M059J (cell line): ENCODE measurements around the gene CSF3R. TPM values are rescaled to one million over a fixed set of nuclear protein-coding genes. Genes with fewer than 3 reads are reported as not detected.

Experiments
- DNase-seq: peaks from one replicate; pipeline ENCODE4 v3.0.0-alpha.2; 2012; ENCODE audit warnings: low read depth
- total RNA-seq: library from RNA; depleted of rRNA; stranded (reverse); fragments of >200 nt; shearing (Covaris generic); gene quantifications from 2 replicates; pipeline ENCODE4 v1.2.3, GENCODE V29; 2014

Gene CSF3R
- total RNA-seq, 1 experiment from 2014 or later = not detected

DNA sequence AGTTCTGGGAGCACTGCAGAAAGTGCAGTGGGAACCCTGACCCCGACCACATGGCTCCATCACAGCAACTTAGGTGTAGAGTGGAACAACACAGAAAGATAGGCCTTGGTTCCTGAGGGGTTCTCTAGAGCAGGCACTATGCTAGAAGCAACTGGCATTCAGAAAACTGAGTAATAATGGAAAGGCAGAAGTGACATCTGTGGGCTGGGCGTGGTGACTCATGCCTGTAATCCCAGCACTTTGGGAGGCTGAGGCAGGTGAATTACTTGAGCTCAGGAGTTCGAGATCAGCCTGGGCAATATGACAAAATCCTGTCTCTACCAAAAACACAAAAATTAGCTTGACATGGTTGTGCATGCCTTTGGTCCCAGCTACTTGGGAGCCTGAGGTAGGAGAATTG lies 23.8 kb downstream of the CSF3R start:
- DNase-seq = peak; percentile 22

DNA sequence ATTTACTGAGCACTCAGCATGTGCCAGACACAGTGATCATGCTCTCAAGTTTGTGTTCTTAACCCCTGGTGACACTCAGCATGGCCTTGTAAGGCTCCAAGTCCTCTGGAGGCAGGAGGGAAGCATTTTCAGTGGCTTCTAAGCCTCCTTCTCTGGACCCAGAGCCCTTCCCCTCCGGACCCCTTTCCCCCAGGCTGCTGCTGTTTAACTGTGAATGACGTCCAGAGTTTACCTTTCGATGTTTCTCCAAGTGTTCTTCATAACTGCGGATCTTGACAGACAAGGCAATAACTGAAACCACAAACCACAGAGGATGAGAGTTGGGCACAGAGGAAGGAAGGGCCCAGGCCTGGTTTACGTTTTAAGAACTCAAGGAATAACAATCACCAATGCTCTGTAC lies 25.0 kb downstream of the CSF3R start:
- no peak for DNase-seq

DNA sequence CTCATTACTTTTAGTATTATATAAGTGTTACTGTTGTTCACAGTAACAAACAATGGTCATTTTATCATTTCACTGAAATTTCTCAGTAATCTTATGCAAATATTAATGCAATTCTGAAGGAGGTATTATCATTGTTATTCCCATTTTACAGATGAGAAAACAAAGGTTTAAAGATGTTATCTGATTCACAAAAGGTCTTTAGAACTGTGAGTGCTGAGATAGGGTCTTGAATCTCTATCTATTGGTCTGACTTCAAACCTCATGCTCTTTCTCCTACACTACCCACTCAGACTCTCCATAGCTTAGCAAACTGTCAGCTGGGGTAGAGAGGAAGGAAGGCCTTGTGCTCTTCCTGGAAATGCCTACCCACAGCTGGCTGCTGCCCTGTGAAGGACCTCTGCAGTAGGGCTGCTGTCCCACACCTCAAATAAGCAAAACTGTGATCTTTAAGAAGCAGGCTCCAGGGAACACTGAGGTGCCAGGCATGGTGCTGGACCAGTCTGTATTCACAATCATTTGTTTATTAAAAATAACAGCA lies 26.3 kb downstream of the CSF3R start:
- no peak for DNase-seq

DNA sequence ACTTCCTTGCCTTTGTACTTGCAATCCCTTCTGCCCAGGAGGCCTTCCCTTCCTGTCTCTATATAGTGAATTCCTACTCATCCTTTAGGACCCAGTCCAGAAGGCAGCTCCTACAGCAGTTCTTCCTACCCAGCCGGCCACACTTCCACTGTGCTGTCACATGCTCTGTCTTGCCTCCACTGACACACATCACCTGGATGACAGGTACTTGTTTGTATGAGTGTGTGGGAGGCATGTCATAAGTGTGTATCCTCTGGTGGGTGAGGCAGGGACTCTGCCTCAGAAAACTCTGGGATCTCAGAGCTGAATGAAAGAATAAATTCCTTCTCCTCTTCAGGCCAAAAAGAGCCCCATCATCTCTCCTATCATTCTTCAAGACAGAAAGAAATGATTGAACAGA lies 27.3 kb downstream of the CSF3R start:
- no peak for DNase-seq

DNA sequence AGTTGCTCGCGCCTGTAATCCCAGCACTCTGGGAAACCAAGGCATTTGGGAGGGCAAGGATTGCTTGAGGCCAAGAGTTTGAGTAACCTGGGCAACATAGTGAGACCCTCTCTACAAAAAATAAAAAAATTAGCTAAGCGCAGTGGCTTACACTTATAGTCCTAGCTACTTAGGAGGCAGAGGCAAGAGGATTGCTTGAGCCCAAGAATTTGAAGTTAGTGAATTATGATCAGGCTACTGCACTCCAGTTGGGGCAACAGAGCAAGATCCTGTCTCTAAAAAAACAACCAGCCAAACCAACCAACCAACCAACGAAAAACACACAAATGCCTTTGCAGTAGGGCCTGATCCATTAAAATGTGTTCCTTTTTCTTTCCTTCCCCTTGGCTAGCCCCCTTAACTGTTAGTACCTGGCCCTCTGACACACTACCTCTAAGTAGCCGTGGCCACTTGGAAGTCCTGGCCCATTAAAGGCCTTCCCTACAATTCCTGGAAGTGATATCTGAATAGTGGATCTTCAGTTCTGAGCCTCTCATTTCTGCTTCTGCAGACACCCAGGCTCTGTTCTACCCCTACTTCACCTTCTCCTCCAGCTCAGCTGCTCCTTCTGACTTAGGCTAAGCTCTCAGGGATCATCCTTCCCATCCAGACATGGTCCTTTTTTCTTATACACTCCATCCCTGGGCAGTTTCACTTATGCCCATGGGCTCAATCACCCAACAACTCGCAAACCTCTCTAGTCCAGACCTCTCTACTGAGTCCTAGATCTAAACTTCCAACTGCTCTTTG lies 28.9 kb downstream of the CSF3R start:
- no peak for DNase-seq

DNA sequence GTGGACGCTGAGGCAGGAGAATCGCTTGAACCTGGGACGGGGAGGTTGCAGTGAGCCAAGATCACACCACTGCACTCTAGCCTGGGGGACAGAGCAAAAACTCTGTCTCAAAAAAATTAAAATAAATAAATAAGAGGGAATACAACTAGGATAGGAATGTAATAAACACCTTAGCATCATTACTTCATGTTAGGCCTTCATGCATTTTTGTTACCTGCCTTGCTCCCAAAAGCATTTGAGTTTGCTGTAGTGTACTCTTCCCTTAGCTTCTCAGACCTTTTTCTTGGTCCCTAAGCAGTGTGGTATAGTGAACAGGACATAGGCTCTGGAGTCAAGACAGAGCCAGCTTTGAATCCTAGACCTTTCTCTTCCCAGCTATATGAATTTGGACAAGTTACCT lies 29.7 kb downstream of the CSF3R start:
- DNase-seq = no peak

DNA sequence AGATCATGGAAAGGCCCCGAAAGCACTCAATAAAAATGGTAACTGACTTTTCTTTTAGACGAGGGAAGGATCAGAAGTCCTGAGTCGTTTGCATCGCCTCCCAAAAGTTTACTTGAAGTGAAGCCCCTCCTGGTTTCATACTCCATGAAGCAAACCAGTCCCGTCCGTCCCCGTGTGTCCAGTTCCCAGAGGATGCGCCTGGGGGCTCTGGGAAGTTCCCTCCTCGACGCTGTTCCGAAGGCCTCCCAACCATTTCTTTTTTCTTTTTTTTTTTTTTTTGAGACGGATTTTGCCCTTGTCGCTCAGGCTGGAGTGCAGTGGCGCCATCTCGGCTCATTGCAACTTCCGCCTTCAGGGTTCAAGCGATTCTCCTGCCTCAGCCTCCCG lies 31.8 kb downstream of the CSF3R start:
- no peak for DNase-seq

DNA sequence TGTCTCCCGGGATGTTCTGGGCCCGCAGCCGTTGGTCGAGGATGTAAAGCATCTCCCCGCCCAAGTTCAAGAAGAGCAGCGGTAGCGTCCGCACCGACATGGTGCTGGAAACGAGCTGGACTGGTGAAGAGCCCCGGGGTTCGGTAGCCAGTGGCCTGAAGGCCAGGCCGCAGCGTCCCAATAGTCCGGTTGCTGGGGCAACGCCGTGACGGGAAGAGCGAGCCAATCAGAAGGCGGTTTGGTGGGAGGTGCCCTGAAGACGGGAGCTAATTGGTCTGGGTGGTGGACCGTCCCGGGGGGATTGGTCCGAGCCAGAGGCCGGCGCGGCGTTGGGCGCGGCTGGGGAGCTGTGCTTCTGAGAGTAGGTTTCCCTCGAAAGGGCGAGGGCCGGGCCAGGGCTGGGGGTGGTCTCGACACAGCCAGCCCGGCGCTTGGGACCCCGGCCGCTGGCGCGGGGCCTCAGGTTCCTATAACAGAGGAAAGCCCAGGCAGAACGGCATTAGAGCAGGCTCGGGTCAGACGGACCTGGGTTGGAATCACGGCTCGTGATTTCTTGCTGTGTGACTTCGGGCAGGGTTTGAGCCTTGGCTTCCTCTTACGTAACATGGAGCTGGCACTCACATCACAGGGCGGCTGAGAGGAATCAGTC lies 32.3 kb downstream of the CSF3R start, which contains the start of gene OSCP1:
OSCP1 (minus strand) TSS at position 182 of the 649 bp plus-strand sequence; CDS start at position 100, 82 bp downstream.
- peak; percentile 97 for DNase-seq

DNA sequence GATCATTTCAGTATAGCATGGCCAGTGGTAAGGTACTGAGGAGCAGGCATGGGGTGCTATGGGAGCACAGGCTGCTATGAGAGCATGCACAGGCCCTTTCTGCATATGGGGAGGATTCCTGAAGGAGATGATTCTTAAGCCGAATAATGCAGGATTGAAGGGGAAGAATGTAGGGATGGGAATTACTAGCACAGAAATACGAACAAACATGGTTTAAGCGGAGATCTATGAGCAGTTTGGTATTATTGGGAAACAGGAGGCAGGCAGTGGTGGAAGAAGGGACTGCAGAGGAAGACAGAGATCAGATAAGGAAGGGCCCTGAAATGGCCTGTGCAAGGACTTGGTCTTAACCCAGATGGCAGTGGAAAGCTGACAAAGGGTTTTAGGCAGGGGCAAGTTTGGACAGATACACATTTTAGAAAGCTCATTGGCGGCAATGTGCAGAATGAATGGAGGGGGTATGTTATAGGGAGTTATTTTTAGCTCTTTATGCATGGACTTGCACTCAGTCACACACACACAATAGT lies 34.1 kb downstream of the CSF3R start:
- no peak for DNase-seq

DNA sequence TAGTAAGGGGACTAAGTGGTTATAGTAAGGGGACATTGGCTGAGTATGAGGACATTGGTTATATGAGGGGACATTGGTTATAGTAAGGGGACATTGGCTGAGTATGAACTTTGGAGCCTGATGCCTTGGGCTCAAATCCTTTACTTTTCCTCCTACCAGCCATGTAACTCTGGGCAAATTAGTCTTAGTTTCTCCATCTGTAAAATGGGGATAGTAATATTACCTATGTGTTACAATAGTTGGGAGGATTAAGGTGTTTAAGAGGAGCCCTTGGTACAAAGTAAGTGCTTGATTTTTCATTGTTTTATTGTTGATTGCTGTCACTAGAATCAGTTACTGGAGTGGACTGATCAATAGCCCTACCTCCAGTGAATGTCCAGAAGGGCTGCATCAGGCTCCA lies 35.3 kb downstream of the CSF3R start:
- DNase-seq = no peak

DNA sequence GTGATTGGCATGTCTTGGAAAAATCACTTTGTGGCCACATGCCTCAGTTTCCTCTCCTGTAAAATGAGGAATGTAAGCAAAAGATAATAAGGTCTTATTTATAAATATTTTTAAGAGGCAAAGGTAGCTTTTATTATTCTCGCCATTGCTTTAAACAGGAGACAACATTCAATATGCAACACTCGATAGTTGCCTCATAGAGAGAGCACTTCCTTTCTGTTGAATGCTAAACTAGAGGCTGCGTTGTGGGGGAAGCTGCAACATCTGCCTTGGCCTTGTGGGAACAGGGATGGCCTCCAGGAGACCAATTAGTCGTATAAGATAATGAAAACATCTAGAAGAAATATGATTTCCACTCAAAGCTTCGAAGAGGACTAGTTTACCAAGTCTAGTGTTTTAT lies 36.0 kb downstream of the CSF3R start:
- no peak for DNase-seq

DNA sequence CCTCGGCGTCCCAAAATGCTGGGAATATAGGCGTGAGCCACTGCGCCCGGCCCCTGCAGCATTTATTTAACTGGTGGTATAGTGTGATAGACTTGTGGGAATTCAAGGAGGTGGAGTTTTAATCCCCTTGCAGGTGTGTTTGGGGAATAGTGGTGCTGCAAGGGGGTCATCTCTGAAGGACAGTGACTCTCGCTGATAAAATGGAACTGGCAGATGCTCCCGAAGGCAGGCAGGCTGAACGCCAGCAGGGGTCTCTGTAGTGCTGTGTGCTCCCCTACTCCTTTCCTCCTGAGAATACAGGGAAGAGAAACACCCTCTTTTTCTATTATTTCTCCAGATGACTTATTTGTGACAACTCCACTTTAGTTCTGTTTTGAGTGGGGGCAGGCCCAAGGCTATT lies 36.4 kb downstream of the CSF3R start:
- no peak for DNase-seq

DNA sequence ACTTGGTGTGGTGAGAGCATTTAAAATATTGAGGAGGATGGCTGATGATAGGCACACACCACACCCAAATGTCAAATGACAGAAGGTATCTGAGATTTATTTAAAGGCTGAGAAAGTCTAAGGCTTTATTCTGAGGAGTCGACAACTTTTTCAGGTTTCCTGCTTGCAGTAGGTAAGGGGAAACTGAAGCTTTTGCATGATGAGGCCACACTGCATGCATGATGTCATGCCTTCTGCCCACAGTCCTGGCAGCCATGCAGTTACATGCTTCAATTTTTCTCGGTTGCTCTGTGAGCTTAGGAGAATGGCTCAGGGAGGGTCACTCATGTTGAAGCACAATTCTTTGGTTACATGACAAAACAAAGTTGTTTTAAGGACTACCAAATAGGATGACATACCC lies 39.4 kb downstream of the CSF3R start:
- DNase-seq = no peak

DNA sequence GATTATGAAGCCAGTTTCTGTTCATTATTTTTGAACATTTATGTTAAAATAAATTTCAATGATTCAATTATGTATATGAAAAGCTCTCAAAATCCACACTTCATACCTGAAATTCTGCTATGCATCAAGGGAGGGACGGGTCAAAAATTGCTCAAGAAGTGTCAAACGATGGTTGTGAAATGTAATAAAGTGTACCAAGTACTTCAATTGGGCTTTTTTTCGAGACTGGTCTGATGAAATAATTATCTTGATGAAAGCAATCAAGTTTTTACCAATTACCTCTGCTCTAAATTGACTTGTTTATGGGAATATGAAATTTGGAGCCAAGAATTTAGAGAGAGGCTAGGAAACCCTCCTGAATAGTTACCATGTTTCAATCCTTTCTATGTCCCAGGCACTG lies 40.4 kb downstream of the CSF3R start:
- DNase-seq = no peak

DNA sequence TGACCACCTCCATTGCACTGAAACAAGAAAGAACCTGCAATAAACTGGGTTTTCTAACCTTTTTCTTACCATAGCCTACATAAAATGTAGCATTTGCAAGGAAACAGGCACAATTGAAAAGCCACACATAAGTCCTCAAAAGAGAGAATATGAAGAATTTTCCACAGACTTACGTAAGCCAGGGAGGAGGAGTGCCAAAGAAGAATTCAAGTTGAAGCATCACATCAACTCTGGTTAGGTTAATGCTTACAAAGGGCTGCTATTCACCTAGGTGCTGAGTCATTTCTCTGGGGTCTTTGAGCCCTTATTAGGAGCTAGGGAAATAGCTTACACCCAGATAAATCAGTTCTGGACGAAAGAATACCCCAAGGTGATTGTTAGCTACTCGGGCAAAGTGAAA lies 42.1 kb downstream of the CSF3R start:
- DNase-seq = no peak

DNA sequence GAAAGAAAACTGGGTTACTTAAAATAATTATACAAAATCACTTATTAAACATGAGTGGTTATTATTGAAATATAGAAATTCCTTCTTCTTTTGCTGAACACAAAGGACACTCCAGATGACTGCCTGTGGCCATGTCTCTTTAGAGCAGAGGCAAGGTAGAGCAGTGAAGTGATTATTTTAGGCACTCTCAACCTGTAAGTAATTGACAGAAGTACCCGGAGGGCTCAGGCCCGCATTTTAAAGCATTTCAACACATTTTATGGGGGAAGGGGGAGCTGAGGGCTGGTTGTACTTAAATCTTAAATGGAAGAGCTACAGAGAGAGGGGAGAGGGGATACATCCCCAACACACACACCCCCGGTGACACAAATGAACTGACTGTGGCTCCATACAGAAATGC lies 42.7 kb downstream of the CSF3R start:
- DNase-seq = no peak

DNA sequence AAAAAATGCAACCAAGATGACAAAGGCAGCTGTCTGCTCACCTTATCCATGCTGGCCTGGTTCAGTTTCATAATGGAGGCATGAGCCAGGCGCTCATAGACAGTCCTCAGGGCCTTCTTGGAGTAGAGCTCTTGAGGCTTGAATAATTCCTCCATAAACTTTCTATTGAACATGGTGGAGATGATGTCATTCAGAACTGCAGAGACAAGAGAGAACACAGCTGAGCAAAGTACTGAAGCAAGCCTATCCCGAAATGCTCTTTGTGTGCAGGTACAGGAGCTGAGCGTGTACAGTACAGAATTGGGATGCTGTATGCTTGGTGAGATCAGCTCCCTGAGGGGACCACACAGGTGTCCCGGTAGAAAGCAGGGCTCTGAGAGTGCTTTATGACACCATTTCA lies 44.0 kb downstream of the CSF3R start:
- DNase-seq = no peak

DNA sequence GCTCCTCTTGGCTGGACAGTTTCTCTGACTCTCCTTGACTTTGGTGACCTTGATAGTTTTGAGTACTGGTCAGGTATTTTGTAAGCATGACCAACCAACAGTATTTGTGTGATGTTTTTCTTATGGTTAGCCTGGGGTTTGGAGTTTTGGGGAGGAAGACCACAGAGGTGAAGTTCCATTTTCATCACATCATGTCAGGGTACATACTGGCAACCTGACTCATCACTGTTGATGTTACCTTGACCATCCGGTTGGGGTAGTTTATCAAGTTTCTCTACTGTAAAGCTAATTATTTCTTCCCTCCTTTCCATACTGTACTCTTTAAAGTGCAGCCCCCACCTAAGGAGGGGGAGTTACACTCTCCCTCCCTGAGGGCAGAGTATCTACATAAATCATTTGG lies 45.9 kb downstream of the CSF3R start:
- DNase-seq = peak; percentile 79

DNA sequence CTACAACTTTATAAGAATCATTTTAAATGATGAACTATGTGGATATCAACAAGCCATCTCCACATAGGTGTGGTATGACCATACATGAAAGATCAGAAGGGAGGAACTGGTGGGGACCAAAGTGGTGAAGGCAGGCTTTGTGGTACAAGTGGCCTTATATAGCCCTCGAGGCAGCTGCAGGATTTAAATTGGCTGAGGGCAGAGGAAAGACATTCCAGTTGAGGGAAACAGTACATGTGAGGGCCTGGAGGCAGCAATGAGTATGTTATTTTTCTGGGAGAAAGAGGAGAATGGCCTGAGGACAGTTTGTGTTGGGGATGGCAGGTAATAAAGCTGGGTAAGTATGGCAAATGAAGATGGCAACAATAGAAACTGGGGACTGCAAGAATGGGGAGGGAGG lies 49.6 kb downstream of the CSF3R start:
- DNase-seq = no peak

DNA sequence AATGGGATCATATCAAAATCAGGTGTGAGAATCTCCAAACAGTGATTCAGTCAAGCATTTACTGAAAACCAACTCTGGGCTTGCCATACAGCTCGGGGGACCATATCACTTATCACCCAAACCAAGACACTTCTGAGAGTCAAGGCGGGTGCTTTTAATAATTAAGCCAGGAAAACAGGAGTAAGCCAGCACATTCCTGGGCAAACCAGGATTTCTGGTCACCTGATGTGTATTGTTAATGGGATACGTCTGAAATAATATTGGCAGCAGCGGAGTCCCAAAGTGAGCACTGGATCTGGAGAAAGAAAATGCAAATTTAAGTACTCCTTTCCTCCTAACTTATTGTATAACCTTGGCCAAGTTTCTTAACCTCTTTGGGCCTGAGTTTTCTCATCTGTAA lies 50.1 kb downstream of the CSF3R start:
- no peak for DNase-seq

DNA sequence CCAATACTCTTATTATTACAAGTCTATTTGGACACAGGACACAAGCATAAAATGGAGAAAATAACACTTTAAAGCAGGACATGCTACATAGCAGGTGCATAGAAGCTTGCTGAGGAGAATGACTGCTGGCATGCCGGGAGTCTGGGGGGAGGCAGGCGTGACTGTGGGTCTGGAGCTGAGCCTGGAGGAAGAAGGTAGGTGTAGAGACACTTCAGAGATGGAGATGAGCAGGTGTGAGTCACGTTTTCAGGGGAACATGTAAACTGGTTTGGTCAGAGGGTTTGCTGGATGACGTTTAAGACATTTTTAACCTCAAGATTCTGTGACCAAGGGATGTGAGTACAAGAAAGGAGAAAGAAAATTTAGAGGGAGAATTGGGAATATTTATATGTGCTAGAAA lies 56.9 kb downstream of the CSF3R start:
- DNase-seq = peak; percentile 13

DNA sequence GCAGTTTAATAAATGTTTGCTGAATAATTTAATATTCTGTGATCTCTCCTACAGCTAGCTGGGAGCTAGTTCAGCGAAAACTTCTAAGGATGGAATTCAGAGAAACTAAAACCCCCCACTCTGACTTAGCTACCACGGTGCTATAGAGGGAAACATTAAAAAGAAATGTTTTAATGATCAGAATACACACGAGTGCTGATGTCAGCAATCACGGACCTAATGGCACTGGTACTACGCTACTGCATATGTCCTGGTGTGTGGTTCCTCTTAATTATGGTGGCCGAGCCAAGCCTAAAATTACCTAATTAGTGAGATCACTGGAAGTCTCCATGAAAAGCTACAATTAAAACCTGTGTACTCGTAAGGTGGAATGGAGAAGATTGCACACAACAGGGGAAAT lies 61.1 kb downstream of the CSF3R start:
- no peak for DNase-seq

DNA sequence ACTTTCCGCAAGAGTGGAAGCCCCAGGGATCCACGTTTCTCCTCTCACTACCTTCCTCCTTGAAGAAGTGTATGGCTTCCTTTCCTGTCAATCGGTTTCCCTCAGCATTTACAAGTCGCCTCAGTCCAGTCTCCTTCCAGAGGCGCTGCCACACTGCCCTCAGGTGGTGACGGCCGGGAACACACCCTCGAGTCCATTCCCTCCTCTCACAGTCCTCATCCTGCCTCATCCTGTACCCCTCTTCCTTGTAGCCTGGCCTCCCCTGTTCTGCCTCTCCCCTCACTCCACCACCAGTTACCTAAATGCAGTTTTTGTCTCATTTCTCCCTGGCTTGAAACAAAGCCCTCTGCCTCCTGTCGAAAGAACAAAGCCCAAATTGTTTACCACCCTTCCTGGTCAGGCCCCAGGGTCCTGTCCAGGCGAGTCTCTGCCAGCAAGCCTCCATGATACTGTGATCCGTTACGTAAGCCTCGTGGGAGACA lies 61.8 kb downstream of the CSF3R start:
- peak; percentile 82 for DNase-seq
